Neuron (in vitro differentiated cells): ENCODE data around the gene ZNF419.
"Not testable (repeated sequence)": the region's sequence is repeated elsewhere in the genome, so short reads cannot be mapped to it uniquely, and the experiment has no call there.

Experiments used
- H2AFZ ChIP-seq: one replicate; pipeline ENCODE4 v1.6.1; 2013; ENCODE audit warnings: low read depth, mild to moderate bottlenecking, inconsistent platforms, low read length, moderate library complexity
- H3K27me3 ChIP-seq: one replicate; pipeline ENCODE4 v1.6.1; 2013; ENCODE audit warnings: low read length; ENCODE audit not compliant: insufficient read depth
- H3K36me3 ChIP-seq: one replicate; pipeline ENCODE4 v1.6.1; 2013; ENCODE audit warnings: low read length; ENCODE audit not compliant: insufficient read depth
- H3K4me1 ChIP-seq: one replicate; pipeline ENCODE4 v1.6.1; 2013; ENCODE audit warnings: low read length; ENCODE audit not compliant: insufficient read depth
- H3K4me3 ChIP-seq: 2 replicates; pipeline ENCODE4 v1.5.1; 2013; ENCODE audit warnings: mild to moderate bottlenecking, low read length, moderate library complexity
- H3K9me3 ChIP-seq: one replicate; pipeline ENCODE4 v1.6.1; 2013; ENCODE audit warnings: low read length

Gene ZNF419

DNA sequence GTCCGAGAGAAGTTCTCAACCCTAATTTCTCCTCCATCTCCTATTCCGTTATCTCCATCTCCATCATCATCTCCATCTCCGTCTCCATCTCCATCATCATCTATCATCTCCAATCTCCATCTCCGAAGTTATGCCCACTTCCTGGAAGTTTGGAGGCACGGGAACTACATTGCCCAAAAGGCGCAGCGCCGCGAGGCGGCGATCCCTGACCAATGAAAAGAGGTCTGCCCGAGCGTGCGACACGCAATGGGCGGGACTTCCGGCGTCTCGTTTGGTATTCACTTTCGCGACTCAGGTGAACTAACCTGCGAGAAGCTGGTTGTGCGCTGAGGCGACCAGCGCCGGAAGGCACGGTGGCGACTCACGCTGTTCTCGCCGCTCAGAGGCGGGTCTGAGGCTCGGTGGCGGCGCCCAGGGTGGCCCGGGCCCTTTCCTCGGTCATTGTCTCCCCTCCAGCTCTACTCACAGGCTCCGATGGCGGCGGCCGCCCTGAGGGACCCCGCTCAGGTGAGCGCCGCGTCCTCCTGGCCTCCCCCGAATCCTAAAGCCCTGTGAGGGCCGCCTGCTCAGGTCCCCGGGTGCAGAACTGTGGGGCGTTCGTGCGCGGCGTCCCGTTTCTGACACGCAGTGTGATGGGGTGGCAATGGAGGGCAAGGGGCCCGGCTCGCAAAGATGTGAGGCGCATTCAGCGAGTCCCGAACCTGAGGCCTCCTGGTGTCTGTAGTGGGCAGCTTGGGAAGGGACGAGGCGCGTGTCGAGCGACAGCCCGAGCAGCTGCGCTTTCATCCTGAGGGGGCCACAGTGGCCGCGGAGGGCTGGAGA lies at the start of gene ZNF419:
Gene ZNF419 (plus strand): TSS at position 274 of the 822 bp plus-strand sequence. CDS start 201 bp downstream, at position 475.
- not testable (repeated sequence) for H3K27me3 ChIP-seq, H3K4me1 ChIP-seq
- peaks cover 22% of the 10 kb centered on the region for H3K9me3 ChIP-seq
- H3K4me3 ChIP-seq: peak within 1 kb of the TSS; percentile 90
- peaks cover 22% of the 10 kb centered on the region for H3K36me3 ChIP-seq
- H2AFZ ChIP-seq: peak within 1 kb of the TSS; percentile 79

DNA sequence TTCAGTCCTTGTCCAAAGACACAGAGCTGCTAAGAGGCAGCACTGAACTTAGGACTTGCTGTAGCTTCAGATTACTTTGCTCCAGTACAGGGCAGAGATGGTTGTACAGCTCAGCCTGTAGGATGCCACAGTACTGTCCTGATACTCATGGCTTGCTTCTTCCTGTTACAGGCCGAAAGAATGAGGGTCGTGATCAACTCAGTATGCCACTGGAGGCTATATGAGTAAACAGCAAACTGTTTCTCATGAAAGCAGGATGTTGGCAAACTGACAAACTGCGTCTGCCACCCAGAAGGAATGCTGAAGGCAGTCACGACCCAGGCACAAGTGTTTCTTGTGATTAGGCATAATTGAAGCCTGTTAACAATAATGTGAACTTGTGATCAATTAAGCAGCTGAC lies 49.6 kb upstream of the ZNF419 start:
- peaks cover 30% of the 10 kb centered on the region for H3K36me3 ChIP-seq
- peaks cover 31% of the 10 kb centered on the region for H3K9me3 ChIP-seq

DNA sequence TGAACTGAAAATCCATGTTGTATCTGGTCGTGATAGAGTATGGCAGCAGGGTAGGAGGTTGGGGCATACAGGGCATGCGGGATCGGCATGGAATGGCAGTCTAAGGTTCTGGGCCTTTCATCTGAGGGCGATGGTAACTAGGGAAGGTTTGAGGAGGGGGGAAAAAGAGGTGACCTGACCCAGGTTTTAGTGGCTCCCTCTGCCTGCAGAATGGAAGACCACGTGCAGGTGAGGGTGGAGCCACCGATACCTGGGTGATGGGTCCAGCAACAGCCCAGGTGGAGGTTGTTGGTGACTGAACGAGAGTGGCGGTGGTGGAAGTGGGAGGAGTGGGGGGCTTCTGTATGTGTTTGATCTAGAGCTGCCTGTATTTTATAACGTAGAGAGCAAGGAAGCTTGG lies 48.6 kb upstream of the ZNF419 start:
- Histone ChIP-seq H2AFZ (no peak overlapping the region), H3K4me3 (no peak overlapping the region), H3K9me3 (peaks cover 41% of the 10 kb centered on the region), H3K4me1 (peaks cover 8% of the 10 kb centered on the region), H3K27me3 (no peaks in the 10 kb centered on the region), H3K36me3 (peaks cover 40% of the 10 kb centered on the region)

More for the DNA sequence above, 49.6 kb upstream of the ZNF419 start:
- no peaks in the 10 kb centered on the region for H3K27me3 ChIP-seq
- H2AFZ ChIP-seq: no peak overlapping the region
- no peak overlapping the region for H3K4me3 ChIP-seq
- peaks cover 8% of the 10 kb centered on the region for H3K4me1 ChIP-seq

DNA sequence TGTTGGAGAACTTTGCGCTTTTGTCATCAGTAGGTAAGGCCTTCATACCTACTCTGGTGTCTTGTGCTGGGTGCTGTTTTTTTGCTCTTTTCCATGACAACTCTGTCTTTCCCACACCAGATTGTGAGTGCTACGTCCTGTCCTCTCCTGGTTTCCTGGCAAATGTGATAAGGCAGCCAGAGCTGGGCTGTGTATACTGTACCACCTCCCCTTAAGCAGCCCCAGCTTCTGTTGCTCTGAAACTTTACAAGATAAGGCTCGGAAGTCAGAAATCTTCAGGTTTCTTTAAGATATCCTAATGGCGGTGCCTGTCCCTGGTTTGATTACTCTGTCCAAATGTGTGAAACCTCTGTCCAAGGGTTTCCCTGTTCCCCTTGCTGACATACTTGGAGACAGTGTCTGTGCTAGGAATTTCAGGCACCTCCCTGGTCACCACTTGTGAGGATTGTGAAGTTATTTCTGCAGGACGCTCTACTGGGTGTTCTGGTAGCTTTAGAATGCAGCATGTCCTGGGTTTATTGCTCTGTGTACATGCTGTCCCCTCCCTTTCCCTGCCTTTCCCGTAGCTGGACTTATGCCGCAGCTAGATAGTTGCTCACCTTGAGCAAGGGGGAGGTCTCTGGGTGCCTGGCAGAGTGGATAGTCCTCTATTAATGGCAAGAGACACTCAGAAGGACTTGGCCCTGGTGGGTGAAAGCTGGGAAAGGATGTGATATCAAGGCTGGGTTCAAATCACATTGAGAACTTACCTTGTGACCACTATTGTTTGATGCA lies 45.4 kb upstream of the ZNF419 start:
- Histone ChIP-seq H3K36me3 (peaks cover 65% of the 10 kb centered on the region), H2AFZ (no peak overlapping the region), H3K4me3 (no peak overlapping the region), H3K27me3 (no peaks in the 10 kb centered on the region), H3K9me3 (peaks cover 62% of the 10 kb centered on the region), H3K4me1 (no peaks in the 10 kb centered on the region)

DNA sequence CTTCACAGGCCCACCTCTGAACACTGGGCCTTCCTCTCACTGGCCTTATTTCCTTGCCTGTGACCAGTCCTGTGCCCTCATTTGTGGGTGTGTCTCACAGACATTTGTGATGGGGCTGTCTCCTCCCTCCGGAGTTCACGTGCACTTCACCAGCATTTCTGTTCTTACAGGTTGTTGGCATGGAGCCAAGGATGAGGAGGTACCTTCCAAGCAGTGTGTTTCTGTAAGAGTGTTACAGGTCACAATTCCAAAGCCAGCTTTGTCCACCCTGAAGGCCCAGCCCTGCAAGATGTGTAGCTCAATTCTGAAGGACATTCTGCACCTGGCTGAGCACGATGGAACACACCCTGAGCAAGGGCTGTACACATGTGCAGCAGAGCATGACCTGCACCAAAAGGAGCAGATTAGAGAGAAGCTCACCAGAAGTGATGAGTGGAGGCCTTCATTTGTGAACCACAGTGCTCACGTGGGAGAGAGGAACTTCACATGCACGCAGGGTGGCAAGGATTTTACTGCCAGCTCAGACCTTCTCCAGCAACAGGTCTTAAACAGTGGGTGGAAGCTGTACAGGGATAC lies 44.3 kb upstream of the ZNF419 start:
- H3K36me3 ChIP-seq: peaks cover 59% of the 10 kb centered on the region
- H3K4me1 ChIP-seq: no peaks in the 10 kb centered on the region
- H3K4me3 ChIP-seq: no peak overlapping the region
- no peak overlapping the region for H2AFZ ChIP-seq
- H3K27me3 ChIP-seq: no peaks in the 10 kb centered on the region
- peaks cover 59% of the 10 kb centered on the region for H3K9me3 ChIP-seq

DNA sequence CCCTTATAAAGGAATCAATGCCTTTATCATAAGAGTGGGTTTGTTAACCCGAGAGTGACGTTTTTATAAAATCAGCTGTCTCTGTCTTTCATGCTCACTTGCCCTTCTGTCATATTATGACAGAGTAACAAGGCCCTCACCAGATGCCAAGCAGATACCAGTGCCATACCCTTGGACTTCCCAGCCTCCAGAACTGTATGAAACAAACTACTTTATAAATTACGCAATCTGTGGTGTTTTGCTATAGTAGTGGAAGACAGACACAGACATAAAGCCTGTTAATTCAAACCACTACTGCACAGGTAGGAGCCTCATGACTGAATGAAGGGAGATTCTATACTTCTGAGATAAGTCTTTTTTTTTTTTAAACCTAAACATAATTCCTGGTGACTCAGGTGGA lies 35.2 kb upstream of the ZNF419 start:
- no peak overlapping the region for H3K4me3 ChIP-seq
- H2AFZ ChIP-seq: no peak overlapping the region
- no peaks in the 10 kb centered on the region for H3K4me1 ChIP-seq
- peaks cover 24% of the 10 kb centered on the region for H3K9me3 ChIP-seq
- no peaks in the 10 kb centered on the region for H3K27me3 ChIP-seq
- H3K36me3 ChIP-seq: peaks cover 19% of the 10 kb centered on the region

DNA sequence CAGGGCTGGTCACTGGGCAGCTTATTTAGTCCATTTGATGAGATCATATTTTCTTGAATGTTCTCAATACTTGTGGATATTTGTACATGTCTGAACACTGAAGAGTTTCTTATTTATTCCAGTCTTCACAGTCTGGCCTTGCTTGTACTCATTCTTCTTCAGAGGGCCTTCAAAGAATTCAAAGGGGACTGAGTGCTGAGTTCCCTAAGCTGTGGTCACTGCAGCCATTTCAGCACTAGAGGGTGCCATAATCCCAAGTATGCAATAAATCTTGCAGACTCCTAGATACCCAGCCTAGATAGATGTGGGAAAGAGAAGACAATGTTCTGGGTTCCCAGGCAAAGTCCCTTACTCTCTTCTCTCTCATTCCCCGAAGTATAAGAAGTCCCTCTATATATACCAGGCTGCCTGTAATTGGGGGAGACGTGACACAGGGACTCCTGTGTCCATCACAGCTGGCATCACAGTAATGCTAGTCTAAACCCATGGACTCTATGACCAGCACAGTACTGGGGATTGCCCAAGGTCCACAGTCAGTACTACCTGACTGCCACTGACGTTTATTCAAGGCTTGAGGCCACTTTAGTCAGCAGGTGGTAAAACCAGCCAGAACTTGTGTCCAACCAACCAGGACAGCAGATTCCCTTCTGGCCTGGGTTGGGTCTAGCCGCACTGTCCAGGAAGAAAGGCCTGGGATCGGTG lies 21.7 kb upstream of the ZNF419 start:
- H3K36me3 ChIP-seq: peaks cover 11% of the 10 kb centered on the region
- peaks cover 38% of the 10 kb centered on the region for H3K9me3 ChIP-seq
- no peaks in the 10 kb centered on the region for H3K27me3 ChIP-seq
- H2AFZ ChIP-seq: no peak overlapping the region
- H3K4me3 ChIP-seq: no peak overlapping the region
- no peaks in the 10 kb centered on the region for H3K4me1 ChIP-seq

DNA sequence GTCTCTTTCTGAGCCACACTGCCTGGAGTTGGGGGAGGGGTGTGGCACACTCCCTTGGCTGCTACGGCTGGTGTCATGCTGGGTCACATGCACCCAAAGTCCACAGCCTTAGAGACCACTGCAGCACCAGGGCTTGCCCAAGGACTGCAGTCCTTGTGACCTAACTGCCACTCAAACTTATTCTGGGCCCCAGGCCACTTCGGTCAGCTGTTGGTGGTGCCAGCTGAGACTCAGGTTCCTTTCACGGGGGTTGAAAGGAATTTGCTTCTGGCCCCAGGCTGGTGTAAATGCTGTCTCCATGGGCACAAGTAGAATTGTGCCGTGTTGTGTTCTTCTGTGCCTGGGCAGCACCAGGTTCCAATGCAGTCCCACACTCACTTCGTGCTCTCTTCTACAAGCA lies 21.1 kb upstream of the ZNF419 start:
- no peak overlapping the region for H3K4me3 ChIP-seq
- H3K4me1 ChIP-seq: no peaks in the 10 kb centered on the region
- H2AFZ ChIP-seq: no peak overlapping the region
- H3K27me3 ChIP-seq: no peaks in the 10 kb centered on the region
- peaks cover 14% of the 10 kb centered on the region for H3K36me3 ChIP-seq
- peaks cover 41% of the 10 kb centered on the region for H3K9me3 ChIP-seq

DNA sequence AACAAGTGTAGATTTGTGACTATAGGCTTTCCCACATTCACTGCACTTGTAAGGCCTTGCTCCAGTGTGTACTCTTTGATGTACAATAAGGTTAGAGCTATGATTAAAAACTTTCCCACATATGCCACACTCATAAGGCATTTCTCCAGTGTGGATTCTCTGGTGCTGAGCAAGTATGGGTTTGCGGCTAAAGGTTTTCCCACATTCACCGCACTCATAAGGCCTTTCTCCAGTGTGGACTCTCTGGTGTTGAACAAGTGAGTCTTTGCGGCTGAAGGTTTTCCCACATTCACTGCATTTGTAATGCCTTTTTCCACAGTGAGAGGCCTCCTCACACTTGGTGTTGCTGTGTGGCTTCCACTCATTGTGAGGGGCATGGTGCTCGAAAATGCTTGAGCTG lies 13.9 kb upstream of the ZNF419 start:
- H2AFZ ChIP-seq: no peak overlapping the region
- peaks cover 55% of the 10 kb centered on the region for H3K36me3 ChIP-seq
- H3K27me3 ChIP-seq: no peaks in the 10 kb centered on the region
- H3K4me3 ChIP-seq: no peak overlapping the region
- H3K9me3 ChIP-seq: peaks cover 57% of the 10 kb centered on the region
- peaks cover 10% of the 10 kb centered on the region for H3K4me1 ChIP-seq

DNA sequence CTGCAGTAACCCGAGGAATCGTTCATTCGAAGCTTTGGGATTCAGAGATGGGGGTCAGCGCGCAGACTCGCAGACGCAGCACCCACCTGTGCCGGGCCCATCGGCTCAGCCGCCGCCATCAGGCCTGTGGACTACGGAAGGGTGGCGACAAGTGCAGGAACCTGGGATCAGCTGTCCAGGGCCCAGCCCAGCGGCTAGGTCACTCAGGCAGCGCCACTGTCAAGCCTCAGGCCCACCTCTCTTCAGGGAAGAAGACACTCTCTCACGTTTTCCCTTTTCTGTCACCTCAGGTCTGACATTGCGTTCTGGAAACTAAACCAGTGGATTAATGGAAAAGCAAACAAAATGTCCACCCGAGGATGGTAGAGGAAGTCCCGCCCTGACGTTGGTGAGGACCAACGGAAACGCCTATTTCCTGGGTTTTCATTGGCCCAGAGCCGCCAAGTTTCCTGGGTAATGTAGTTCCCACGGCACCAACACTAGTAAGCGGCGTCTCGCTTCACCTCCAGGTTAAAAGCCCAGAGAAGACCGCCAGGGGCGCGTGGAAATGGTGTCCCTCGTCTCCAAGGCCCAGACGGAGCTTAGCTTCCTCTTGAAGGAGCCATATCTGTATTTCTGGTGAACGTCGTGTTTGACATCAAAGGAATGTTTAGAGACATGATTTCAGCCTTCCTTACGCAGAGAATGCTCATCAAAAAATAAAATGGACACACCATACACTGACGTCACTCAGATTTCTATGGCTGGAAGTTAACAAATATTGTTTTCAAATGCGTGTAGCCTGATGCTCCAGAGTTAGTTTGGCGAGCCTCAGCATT lies 10.2 kb upstream of the ZNF419 start, which contains the start of gene ZNF772:
Gene ZNF772 (minus strand): TSS at position 376 of the 818 bp plus-strand sequence. CDS start 257 bp downstream, at position 119.
- H3K4me3 ChIP-seq: peak within 1 kb of the TSS; percentile 86
- peak within 1 kb of the TSS; percentile 92 for H2AFZ ChIP-seq
- H3K27me3 ChIP-seq: no peaks in the 10 kb centered on the region
- peaks cover 10% of the 10 kb centered on the region for H3K4me1 ChIP-seq
- H3K36me3 ChIP-seq: peaks cover 38% of the 10 kb centered on the region
- H3K9me3 ChIP-seq: peaks cover 39% of the 10 kb centered on the region

DNA sequence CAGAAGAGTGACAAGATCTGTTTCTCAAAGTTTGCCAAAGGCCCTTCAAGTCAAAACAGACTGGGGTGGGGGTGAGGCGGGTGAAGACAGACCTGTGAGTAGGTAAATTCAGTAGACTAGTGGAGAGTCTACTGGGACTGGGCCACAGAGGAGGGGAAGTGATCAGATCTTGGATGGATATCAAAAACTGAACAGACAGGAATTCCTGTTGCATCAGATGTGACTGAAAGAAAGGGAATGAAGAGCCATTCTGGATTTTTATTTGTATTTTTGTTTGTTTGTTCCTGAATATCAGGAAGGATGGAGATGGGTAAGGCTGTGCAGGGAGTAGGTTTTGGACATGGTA lies 722 bp downstream of the ZNF419 start:
- peak overlapping the region; percentile 52 for H3K4me3 ChIP-seq
- H3K4me1 ChIP-seq, H2AFZ ChIP-seq, H3K27me3 ChIP-seq: not testable (repeated sequence)
- peaks cover 27% of the 10 kb centered on the region for H3K9me3 ChIP-seq
- peaks cover 28% of the 10 kb centered on the region for H3K36me3 ChIP-seq

DNA sequence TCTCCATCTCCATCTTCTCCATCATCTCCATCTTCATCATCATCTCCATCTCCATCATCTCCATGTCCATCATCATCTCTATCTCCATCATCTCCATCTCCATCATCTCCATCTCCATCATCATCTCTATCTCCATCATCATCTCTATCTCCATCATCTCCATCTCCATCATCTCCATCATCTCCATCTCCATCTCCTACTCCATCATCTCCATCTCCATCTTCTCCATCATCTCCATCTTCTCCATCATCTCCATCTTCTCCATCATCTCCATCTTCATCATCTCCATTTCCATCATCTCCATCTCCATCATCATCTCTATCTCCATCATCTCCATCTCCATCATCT lies 11.8 kb downstream of the ZNF419 start:
- Histone ChIP-seq H3K4me3 (peak overlapping the region; percentile 80), H3K36me3 (peaks cover 24% of the 10 kb centered on the region), H3K9me3 (peaks cover 24% of the 10 kb centered on the region)
- H2AFZ ChIP-seq, H3K27me3 ChIP-seq, H3K4me1 ChIP-seq: not testable (repeated sequence)
